Activated CD8-positive, alpha-beta memory T cell treated with anti-CD3 and anti-CD28 coated beads for 1 hour (primary cell): Measurements from ENCODE around the gene ZNF205.
"Not testable (repeated sequence)": the region's sequence is repeated elsewhere in the genome, so short reads cannot be mapped to it uniquely, and the experiment has no call there.

Experiments
- DNase-seq, 2 donors: peaks; one replicate each; pipeline ENCODE4 v3.0.0-alpha.2; 2020; ENCODE audit warnings: low read depth in 1 of 2; ENCODE audit errors: extremely low read depth in 1 of 2

ZNF205 gene

GRCh38 chr16:3165111-3165822 is 52.9 kb downstream of the ZNF205 start:
- DNase-seq: no peak

DNA sequence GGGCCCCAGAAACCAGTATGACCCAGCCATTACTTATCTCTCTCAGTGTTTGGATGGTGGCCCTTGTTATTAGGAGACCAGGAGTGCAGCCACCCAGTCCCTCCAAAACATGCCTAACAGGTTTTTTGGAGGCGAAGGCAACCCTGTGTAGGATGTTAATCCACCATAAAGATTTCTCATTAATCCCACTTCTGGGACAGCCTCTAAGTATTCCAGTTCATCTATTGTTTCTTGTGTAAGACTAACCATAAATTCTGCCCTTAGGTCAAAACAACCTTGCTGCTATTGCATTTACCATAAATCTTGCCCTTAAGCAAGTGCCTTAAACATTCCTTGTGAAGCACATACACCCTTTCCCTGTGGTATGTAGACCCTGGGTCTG is 54.1 kb downstream of the ZNF205 start:
- no peak for DNase-seq

GRCh38 chr16:3168729-3169128 is 56.3 kb downstream of the ZNF205 start:
- DNase-seq: not testable (repeated sequence)
